HG02973 (cell line): ENCODE data around the gene A2ML1.
"Not testable (repeated sequence)": the region's sequence is repeated elsewhere in the genome, so short reads cannot be mapped to it uniquely, and the experiment has no call there.

Experiments
- ATAC-seq: cut with Tn5 transposase; IDR thresholded peaks from one replicate; pipeline ENCODE4 v1.9.1; 2021; ENCODE audit warnings: moderate library complexity; ENCODE audit not compliant: unreplicated experiment

The A2ML1 gene

DNA sequence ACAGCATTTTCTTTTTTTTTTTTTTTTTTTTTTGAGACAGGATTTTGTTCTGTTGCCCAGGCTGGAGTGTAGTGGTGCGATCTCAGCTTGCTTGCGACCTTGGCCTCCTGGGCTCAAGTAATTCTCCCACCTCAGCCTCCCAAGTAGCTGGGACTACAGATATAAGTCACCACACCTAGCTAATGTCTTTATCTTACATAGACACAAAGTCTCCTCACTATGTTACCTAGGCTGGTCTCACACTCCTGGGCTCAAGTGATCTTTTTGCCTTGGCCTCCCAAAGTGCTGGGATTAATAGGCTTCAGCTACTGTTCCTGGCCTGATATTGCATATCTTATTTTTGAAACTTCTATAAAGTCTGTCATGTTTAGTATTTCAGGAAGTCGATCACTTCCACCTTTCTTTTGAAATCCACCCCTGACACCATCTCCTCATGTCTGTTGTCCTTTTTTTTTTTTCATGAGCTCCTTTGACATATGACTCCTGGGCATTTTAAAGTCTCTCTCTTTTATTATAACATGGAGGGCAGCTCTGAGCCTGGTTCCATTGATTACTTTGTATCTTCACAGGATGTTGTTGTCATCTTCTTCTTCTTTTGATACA lies 5.9 kb upstream of the A2ML1 start:
- no peak for ATAC-seq

DNA sequence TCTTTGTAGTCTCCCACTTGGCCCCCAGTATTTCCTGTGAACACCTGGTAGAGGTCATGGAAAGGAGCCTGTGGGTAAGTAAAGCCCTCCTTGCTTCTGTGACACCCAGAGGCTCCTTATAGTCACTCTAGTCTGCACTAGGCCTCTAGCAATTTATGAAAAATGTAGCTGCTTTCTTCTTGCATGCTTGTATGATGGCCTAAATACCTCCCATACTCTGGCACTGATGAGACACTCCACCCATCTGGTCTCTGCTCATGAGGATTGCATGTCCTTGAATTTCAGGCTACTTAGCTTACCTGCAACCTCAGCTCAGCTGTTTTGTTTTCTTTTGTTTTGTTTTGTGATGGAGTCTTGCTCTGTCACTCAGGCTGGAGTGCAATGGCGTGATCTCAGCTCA lies 4.6 kb upstream of the A2ML1 start:
- ATAC-seq: no peak

GRCh38 chr12:8818526-8818925 lies 3.9 kb upstream of the A2ML1 start:
- no peak for ATAC-seq

- no peak for ATAC-seq
Observed at GRCh38 chr12:8819666-8819980, 2.8 kb upstream of the A2ML1 start.

- ATAC-seq: not testable (repeated sequence)
Observed at GRCh38 chr12:8820676-8821407, 1.6 kb upstream of the A2ML1 start.

DNA sequence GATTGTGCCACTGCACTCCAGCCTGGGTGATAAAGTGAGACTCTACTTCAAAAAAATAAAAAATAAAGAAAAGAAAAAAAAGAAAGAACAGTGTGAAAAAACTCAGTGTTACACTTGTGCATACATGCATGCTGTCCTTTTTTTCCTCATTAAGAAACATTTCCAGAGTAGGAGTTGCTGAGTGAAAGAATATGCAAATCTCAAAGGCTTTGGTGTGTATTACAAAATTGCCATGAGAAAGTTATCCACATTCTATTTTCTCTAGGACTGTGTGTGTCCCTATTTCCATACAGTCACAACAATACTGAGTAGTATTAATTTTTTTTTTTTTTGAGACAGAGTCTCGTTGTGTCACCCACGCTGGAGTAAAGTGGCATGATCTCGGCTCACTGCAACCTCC lies 830 bp upstream of the A2ML1 start:
- ATAC-seq: no peak

GRCh38 chr12:8823565-8824300 lies 1.3 kb downstream of the A2ML1 start:
- ATAC-seq: no peak

- no peak for ATAC-seq
Observed at GRCh38 chr12:8827551-8828256, 5.3 kb downstream of the A2ML1 start.

DNA sequence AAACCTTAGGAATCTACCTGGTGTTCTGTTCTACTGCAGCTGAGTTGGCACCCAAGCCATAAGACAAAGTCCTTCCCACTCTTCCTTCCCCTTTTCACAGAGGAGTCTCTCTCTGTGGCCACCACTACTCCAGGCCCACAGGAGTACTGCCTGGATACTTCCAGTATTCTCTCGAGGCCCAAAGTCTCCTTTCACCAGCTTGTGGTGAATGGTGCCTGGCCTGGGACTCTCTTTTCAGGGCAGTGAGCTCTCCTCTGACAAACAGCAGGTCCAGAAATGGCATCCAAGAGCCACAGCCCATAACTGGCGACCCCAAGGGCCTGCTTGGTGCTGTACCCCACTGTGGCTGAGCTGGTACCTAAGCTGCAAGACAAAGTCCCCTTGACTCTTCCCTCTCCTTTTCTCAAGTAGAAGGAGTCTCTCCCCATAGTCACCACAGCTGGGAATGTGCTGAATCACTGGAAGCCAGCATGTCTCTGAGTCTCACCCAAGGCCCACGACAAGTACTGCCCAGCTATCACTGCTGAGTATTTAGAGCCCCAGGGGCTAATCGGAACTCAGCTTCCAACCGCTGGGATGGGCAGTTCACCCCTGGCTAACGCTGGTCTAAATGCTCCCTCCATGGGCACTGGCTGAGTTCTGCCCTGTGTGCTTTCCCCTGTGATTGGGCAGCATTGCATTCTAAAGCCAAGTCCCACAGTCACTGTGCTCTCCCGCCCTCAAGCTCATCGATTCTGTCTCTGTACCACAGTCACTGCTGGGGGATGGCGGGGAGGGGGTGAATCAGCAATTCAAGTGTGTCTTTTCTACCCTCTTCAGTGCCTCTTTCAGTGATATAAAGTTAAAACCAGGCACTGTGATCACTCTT lies 6.1 kb downstream of the A2ML1 start:
- ATAC-seq: no peak

- no peak for ATAC-seq
Observed at GRCh38 chr12:8829125-8829518, 6.7 kb downstream of the A2ML1 start.

GRCh38 chr12:8829621-8830020 lies 7.2 kb downstream of the A2ML1 start:
- no peak for ATAC-seq

GRCh38 chr12:8831116-8831515 lies 8.7 kb downstream of the A2ML1 start:
- no peak for ATAC-seq

DNA sequence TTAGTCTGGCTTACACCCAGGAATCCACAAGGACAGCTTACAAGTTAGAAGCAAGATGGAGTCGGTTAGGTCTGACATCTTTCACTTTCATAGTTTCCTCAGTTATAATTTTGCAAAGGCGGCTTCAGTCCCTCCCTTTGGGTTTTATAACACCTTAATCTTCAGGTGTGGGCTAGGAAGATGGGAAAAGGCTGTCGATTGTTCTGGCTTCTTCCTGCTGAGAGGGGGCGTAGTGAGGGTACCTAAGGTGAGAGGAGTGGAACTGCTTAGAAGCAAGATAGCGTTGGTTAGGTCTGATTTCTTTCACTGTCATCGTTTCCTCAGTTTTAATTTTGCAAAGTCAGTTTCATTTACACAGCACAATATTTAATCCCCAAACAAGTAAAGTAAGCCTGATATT lies 10.1 kb downstream of the A2ML1 start:
- no peak for ATAC-seq

- no peak for ATAC-seq
Observed at GRCh38 chr12:8834230-8834629, 11.8 kb downstream of the A2ML1 start.

- ATAC-seq: no peak
Observed at GRCh38 chr12:8837291-8837690, 14.9 kb downstream of the A2ML1 start.

DNA sequence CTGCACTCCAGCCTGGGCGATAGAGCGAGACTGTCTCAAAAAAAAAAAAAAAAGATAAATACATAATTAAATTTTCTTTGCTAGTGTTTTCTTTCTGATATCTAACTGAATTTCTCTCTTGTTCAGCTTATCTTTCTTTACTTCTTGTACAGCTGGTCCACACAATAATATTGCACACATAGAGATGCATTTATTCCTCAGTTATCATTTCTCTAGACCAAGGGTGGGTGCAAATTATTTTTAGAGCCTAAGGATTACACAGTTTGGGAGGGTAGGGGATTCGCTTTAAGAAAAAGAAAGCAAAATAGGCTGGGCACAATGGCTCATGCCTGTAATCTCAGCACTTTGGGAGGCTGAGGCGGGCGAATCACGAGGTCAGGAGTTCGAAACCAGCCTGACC lies 17.9 kb downstream of the A2ML1 start:
- ATAC-seq: no peak

GRCh38 chr12:8840938-8841633 lies 18.7 kb downstream of the A2ML1 start:
- no peak for ATAC-seq

DNA sequence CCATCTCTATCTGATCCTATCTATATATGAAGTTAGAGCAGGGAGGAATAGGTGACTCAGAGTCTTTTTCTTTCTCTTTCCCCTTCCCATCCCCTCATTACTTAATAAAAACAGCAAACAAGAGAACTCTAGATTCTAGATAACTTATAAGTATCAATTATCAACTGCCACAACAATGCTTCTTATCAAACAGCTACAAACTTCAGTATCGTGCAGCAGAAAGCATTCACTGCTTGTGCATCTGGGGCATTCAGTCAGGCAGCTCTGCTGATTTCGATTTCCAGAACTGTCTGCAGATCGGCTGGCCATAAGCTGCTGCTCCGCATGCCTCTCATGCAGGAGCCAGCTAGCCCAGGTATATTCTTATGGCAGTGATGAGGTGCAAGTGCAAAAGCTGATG lies 19.4 kb downstream of the A2ML1 start:
- no peak for ATAC-seq

GRCh38 chr12:8844665-8845064 lies 22.2 kb downstream of the A2ML1 start:
- no peak for ATAC-seq

- ATAC-seq: no peak
Observed at GRCh38 chr12:8846305-8846704, 23.9 kb downstream of the A2ML1 start.
